Thyroid gland (tissue), 4 donors: ENCODE data around the gene TNFAIP8L3.

Experiments
- CTCF ChIP-seq, 6 experiments: fragments of 200-600 bp in 3 of 6; fragments of 450-650 bp in 3 of 6; sonication (generic) in 3 of 6; IDR thresholded peaks; one replicate each; pipeline ENCODE4 v1.5.1; 2016 to 2019; ENCODE audit warnings: antibody characterized with exemption in 6 of 6, mild to moderate bottlenecking in 2 of 6, inconsistent platforms in 1 of 6, moderate library complexity in 1 of 6
- POLR2A ChIP-seq, 2 donors: fragments of 450-650 bp; IDR thresholded peaks; one replicate each; pipeline ENCODE4 v1.6.1; 2017; ENCODE audit warnings: antibody characterized with exemption in 2 of 2, mild to moderate bottlenecking in 2 of 2, moderate library complexity in 1 of 2

DNA sequence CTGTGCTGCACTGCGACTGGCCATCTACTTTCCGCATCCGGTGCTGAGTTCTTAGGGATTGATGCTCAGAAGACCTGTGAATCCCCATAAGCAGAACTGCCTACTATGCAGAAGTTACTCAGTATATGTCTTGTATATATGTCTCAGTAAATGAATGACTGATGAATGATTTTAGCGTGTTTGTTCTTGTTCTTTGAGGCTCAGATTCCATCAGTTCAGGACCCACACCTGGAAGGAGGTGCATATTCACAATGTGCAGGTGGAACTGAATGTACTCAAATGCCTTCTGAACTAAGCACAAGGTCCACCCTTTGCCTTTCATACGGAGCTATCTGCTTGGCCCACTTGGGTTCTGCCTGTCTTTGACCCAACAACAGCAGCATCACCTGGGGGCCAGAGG, 19.8 kb downstream of the TNFAIP8L3 start:
- TF ChIP-seq POLR2A (IDR thresholded peaks at IDR 0.05) (no peak), CTCF (IDR thresholded peaks at IDR 0.05) (no peak)
